ENCODE data around the gene PDIA6.
"Not testable (repeated sequence)": the region's sequence is repeated elsewhere in the genome, so short reads cannot be mapped to it uniquely, and the experiment has no call there.

The PDIA6 gene

DNA sequence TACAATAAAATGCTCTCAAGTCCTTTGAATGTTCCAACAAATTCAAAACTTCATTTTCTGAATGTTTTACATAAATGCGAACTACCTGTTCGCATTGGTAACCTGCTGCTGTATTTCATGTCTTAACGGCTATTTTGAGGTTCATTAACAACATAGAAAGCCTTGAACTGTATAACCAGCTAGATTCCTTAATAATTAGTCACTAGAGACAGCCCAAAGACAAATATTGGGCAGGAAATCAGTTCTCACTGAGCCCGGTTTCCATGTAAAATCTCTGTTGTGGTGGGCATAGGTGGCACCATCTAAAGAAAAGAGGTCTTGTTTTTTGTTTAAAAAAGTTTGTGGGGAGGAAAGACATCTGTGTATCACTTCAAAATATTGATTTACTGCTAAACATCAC, 29.2 kb downstream of the PDIA6 start:
- Histone ChIP-seq H3K27ac (ENCODE audit: insufficient read depth, low read depth, low read length, poor library complexity, severe bottlenecking) (no peak overlapping the region), H3K9me3 (ENCODE audit: control insufficient read depth, low read length) (no peaks in the 10 kb centered on the region), H3K4me3 (ENCODE audit: insufficient read depth, low read depth, low read length) (no peak overlapping the region), H3K36me3 (ENCODE audit: control insufficient read depth, insufficient read depth, low read length) (peaks cover 51% of the 10 kb centered on the region), H3K27me3 (ENCODE audit: control insufficient read depth, insufficient read depth, low read length, poor library complexity, severe bottlenecking) (no peaks in the 10 kb centered on the region), H3K4me1 (ENCODE audit: control insufficient read depth, insufficient read depth, low read length) (no peaks in the 10 kb centered on the region)
- 96 to 98% methylated on average over 4 of the region's 4 CpGs for WGBS, 2 experiments

DNA sequence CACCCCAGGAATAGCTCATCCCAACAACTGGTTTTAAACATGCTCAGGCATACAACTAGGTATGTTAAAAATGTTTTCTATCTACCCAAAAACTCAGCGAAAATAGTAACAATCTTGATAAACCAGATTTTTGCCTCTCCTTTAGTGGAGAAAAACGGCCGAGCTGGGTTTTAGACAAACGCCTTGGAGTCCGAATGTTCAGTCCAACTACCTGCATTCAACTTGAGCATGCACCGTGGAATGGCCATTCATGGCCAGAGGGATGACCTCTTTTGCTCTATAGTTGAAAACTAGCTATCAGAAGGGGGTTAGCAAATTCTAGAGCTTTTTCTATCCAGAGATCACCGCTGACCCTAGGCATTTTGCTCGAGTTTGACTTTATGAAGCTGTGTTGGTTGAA, 30.8 kb downstream of the PDIA6 start:
- Histone ChIP-seq H3K27me3 (ENCODE audit: control insufficient read depth, insufficient read depth, low read length, poor library complexity, severe bottlenecking) (no peaks in the 10 kb centered on the region), H3K4me3 (ENCODE audit: insufficient read depth, low read depth, low read length) (no peak overlapping the region), H3K4me1 (ENCODE audit: control insufficient read depth, insufficient read depth, low read length) (no peaks in the 10 kb centered on the region), H3K36me3 (ENCODE audit: control insufficient read depth, insufficient read depth, low read length) (peaks cover 46% of the 10 kb centered on the region), H3K9me3 (ENCODE audit: control insufficient read depth, low read length) (no peaks in the 10 kb centered on the region), H3K27ac (ENCODE audit: insufficient read depth, low read depth, low read length, poor library complexity, severe bottlenecking) (no peak overlapping the region)
- WGBS, 2 experiments: 95 to 98% methylated on average over 8 of the region's 8 CpGs

DNA sequence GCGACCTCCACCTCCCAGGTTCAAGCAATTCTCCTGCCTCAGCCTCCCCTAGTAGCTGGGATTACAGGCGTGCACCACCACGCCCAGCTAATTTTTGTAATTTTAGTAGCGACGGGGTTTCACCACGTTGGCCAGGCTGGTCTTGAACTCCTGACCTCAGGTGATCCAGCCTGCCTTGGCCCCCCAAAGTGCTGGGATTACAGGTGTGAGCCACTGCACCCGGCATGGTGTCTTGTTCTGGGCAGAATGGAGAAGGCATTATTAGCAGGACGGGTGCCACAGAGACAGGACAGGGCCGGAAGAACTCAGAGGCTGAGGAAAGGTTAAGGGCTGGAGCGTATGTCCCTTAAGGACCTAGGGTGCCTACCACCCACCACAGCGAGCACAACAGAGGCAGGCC, 31.8 kb downstream of the PDIA6 start:
- peaks cover 39% of the 10 kb centered on the region for H3K36me3 ChIP-seq (ENCODE audit: control insufficient read depth, insufficient read depth, low read length)
- WGBS, 2 experiments: 90 to 97% methylated on average over 11 of the region's 11 CpGs
- not testable (repeated sequence) for H3K27ac ChIP-seq (ENCODE audit: insufficient read depth, low read depth, low read length, poor library complexity, severe bottlenecking); H3K4me3 ChIP-seq (ENCODE audit: insufficient read depth, low read depth, low read length); H3K27me3 ChIP-seq (ENCODE audit: control insufficient read depth, insufficient read depth, low read length, poor library complexity, severe bottlenecking); H3K9me3 ChIP-seq (ENCODE audit: control insufficient read depth, low read length); H3K4me1 ChIP-seq (ENCODE audit: control insufficient read depth, insufficient read depth, low read length)

DNA sequence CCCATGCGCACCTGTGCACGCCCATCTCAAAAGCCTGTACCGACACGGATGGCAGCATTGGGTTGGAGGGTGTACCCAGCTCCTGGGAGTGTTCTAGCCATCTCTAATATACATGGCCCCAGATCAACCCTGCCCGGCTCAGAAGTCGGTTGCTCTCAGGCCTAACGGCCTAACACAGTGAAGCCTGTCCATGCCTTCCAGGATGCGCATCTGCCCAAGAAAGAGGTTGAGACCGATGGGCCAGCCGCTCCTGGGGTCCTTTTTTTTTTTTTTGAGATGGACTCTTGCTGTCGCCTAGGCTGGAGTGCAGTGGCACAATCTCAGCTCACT, 32.1 kb downstream of the PDIA6 start:
- H3K27me3 ChIP-seq (ENCODE audit: control insufficient read depth, insufficient read depth, low read length, poor library complexity, severe bottlenecking): no peaks in the 10 kb centered on the region
- 94 to 96% methylated on average over 11 of the region's 11 CpGs for WGBS, 2 experiments
- no peaks in the 10 kb centered on the region for H3K9me3 ChIP-seq (ENCODE audit: control insufficient read depth, low read length)
- H3K27ac ChIP-seq (ENCODE audit: insufficient read depth, low read depth, low read length, poor library complexity, severe bottlenecking): no peak overlapping the region
- no peak overlapping the region for H3K4me3 ChIP-seq (ENCODE audit: insufficient read depth, low read depth, low read length)
- no peaks in the 10 kb centered on the region for H3K4me1 ChIP-seq (ENCODE audit: control insufficient read depth, insufficient read depth, low read length)
- H3K36me3 ChIP-seq (ENCODE audit: control insufficient read depth, insufficient read depth, low read length): peaks cover 35% of the 10 kb centered on the region

DNA sequence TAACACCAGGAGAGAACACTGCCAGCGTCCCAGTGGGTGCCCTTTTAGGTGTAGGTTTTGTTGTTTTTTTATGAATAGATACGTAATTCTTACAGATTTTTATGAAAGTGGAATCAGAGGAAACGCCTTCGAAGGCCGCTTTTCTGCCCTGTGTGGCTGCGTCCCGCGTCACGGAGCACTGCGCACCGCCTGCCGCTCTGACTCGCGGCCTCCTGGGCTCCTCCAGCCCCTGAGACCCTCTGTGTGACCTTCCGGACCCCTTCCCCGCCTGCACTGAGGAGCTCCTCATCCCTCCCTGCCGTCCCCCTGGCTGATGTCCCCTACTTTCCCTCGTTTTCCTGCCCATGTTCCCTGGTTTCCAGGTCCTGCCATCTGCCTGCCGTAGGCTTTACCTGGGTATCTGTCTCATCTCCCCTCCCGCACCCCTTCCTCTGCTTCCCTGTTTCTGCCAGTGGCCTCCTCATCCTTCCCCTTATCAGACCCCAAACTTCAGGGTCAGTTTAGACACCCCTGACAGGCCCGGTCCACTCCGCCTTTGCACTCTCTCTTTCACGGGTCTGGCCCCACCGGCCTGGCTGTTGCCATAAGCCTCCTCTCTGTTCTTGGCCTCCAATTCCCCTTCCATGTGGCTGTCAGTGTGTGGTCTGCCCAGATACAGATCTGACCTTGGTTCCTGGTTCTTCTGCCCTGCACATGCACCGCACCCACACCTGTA, 32.7 kb downstream of the PDIA6 start:
- H3K27me3 ChIP-seq (ENCODE audit: control insufficient read depth, insufficient read depth, low read length, poor library complexity, severe bottlenecking): no peaks in the 10 kb centered on the region
- no peak overlapping the region for H3K4me3 ChIP-seq (ENCODE audit: insufficient read depth, low read depth, low read length)
- 96% methylated on average over 25 of the region's 25 CpGs for WGBS, 2 experiments
- H3K36me3 ChIP-seq (ENCODE audit: control insufficient read depth, insufficient read depth, low read length): peaks cover 30% of the 10 kb centered on the region
- H3K4me1 ChIP-seq (ENCODE audit: control insufficient read depth, insufficient read depth, low read length): peaks cover 5% of the 10 kb centered on the region
- H3K9me3 ChIP-seq (ENCODE audit: control insufficient read depth, low read length): no peaks in the 10 kb centered on the region
- H3K27ac ChIP-seq (ENCODE audit: insufficient read depth, low read depth, low read length, poor library complexity, severe bottlenecking): no peak overlapping the region

DNA sequence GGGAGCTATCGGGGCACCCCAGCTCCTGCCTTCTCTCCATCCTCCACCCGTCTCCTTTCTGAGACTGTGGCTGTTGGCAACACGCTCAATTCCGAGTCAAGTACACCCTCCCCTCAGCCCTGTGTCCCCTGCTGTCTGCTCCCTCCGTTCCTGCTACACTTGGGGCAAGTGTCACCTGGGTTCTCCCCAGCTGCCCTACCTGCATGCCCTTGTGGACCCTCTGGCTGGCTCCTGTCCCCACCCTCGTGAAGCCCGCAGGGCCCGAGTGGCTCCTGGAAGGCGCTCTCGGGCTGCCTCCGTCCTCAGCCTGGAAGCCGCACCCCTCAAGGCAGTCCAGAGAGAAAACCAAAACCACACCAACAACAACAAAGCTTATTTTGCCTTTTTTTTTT, 33.9 kb downstream of the PDIA6 start:
- Histone ChIP-seq H3K27ac (ENCODE audit: insufficient read depth, low read depth, low read length, poor library complexity, severe bottlenecking) (no peak overlapping the region), H3K36me3 (ENCODE audit: control insufficient read depth, insufficient read depth, low read length) (peaks cover 19% of the 10 kb centered on the region), H3K4me3 (ENCODE audit: insufficient read depth, low read depth, low read length) (no peak overlapping the region), H3K4me1 (ENCODE audit: control insufficient read depth, insufficient read depth, low read length) (peaks cover 16% of the 10 kb centered on the region), H3K9me3 (ENCODE audit: control insufficient read depth, low read length) (no peaks in the 10 kb centered on the region), H3K27me3 (ENCODE audit: control insufficient read depth, insufficient read depth, low read length, poor library complexity, severe bottlenecking) (no peaks in the 10 kb centered on the region)
- 95% methylated on average over 12 of the region's 12 CpGs for WGBS, 2 experiments

DNA sequence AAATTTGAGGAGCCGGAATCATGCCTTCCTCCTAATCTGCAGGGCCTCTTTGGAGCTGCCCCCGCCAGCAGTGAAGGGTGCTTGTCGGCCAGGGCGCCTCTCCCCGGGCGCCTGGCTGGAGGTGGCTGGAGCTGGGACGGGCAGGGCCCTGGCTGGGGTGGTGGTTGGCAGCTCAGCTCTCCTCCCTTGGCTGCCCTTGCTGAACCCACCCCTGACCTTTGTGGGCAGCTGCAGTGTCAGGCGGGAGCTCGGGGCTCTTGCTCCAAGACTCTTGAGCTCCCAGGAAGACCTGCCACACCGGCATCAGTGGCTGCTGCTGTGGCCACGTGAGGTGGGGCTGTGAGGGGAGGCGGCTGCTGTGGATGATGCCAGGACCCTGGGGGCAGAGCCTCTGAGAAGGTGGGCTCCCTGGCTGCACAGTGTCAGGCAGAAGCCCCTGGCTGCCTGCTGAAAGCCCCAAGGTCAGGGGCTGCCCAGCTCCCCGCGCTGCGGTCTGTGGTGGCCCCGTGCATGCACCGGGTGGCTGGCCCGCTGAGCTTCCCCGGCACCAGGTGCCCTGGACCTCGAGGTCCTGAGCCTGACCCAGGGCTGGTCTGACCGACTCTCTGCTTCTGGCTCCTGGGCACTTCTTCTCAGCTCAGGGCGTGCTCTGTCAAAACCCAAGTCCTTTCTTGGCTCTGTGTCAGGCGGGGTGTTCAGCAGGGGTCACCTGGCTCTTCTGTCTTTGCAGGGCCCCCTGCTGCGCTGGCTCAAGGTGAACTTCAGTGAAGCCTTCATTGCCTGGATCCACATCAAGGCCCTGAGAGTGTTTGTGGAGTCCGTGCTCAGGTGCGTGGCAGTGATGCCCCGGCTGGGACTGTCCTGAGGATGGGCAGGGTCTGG, 34.5 kb downstream of the PDIA6 start:
- Histone ChIP-seq H3K27me3 (ENCODE audit: control insufficient read depth, insufficient read depth, low read length, poor library complexity, severe bottlenecking) (no peaks in the 10 kb centered on the region), H3K9me3 (ENCODE audit: control insufficient read depth, low read length) (no peaks in the 10 kb centered on the region), H3K27ac (ENCODE audit: insufficient read depth, low read depth, low read length, poor library complexity, severe bottlenecking) (no peak overlapping the region), H3K36me3 (ENCODE audit: control insufficient read depth, insufficient read depth, low read length) (peaks cover 17% of the 10 kb centered on the region), H3K4me3 (ENCODE audit: insufficient read depth, low read depth, low read length) (no peak overlapping the region), H3K4me1 (ENCODE audit: control insufficient read depth, insufficient read depth, low read length) (peaks cover 16% of the 10 kb centered on the region)
- 92 to 94% methylated on average over 27 of the region's 27 CpGs for WGBS, 2 experiments

DNA sequence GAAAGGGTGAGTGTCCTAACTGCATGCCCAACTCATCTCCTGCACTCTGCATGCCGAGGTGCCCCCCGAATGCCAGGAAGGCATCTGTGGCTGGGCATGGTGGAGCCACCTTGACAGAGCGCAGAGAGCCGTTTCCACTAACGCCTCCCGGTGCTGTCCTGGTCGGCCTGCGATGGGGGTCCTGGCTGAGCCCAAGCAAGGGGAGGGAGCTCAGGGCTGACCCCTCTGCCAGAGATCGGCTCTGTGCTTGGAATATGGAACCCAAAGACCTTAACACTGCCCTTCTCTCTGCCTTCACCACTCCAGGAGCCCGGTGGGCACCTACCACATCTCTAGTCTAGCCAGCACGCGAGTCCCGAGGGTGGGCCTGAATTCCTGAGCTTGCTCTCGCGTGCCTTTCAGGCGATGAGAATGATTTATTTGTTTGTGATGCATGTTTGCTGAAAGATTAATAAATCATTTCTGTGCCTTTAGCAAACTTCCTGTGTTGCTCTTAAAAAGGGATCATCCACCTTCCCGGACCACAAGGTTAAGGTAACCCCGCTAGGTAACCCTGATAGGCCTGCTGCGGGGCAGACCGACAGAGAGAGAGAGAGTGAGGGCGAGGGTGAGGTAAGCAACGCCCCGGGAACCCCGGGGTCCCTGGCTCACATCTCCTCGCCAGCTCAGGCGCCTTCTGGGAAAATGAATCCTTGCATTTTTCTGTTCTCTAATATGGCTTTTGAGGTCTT, 35.3 kb downstream of the PDIA6 start:
- no peaks in the 10 kb centered on the region for H3K9me3 ChIP-seq (ENCODE audit: control insufficient read depth, low read length)
- peaks cover 14% of the 10 kb centered on the region for H3K36me3 ChIP-seq (ENCODE audit: control insufficient read depth, insufficient read depth, low read length)
- peaks cover 16% of the 10 kb centered on the region for H3K4me1 ChIP-seq (ENCODE audit: control insufficient read depth, insufficient read depth, low read length)
- H3K4me3 ChIP-seq (ENCODE audit: insufficient read depth, low read depth, low read length): no peak overlapping the region
- no peaks in the 10 kb centered on the region for H3K27me3 ChIP-seq (ENCODE audit: control insufficient read depth, insufficient read depth, low read length, poor library complexity, severe bottlenecking)
- WGBS, 2 experiments: 95 to 96% methylated on average over 26 of the region's 26 CpGs
- no peak overlapping the region for H3K27ac ChIP-seq (ENCODE audit: insufficient read depth, low read depth, low read length, poor library complexity, severe bottlenecking)

DNA sequence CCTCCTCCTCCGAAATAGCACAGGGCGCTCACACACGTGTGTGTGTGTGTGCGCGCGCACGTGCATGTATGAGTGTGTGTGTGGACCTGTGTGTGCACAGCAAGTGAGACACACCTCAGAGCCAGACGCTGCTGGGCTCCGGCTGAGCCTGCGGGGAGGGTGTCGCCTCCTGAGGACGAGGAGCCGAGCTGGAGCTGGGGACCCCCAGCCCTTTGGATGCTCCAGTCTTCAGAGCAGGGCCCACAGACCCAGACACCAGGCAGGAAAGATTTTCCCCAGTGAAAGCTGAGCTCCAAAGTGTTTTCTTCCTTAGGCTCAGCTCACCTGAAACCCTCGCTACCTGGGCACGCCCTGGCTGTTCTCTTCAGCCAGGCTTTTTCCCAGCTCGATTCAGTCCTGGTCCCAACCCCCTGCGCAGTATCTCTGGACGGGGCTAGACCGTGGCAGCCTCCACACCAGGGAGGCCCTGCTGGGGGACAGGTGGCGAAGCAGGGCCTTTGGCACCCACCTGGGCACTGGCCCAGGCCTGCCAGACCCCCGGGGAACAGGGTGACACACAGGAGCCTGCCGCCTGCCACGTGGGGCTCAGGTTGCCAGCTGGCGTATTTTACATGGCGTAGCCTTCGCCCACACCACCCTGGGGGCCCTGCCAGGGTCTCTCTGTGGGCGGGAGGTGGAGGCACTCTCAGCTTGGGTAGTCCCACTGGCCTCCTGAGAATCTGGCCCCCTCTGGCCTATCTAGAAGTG, 36.2 kb downstream of the PDIA6 start:
- no peaks in the 10 kb centered on the region for H3K27me3 ChIP-seq (ENCODE audit: control insufficient read depth, insufficient read depth, low read length, poor library complexity, severe bottlenecking)
- 95% methylated on average over 27 of the region's 27 CpGs for WGBS, 2 experiments
- no peaks in the 10 kb centered on the region for H3K9me3 ChIP-seq (ENCODE audit: control insufficient read depth, low read length)
- peaks cover 16% of the 10 kb centered on the region for H3K4me1 ChIP-seq (ENCODE audit: control insufficient read depth, insufficient read depth, low read length)
- H3K27ac ChIP-seq (ENCODE audit: insufficient read depth, low read depth, low read length, poor library complexity, severe bottlenecking): no peak overlapping the region
- peaks cover 9% of the 10 kb centered on the region for H3K36me3 ChIP-seq (ENCODE audit: control insufficient read depth, insufficient read depth, low read length)
- H3K4me3 ChIP-seq (ENCODE audit: insufficient read depth, low read depth, low read length): no peak overlapping the region

All from ectodermal cell (in vitro differentiated cells).